ENCODE results near the gene RBBP8NL. TPM values are rescaled to one million over a fixed set of nuclear protein-coding genes. Genes with fewer than 3 reads are reported as not detected.

Gene RBBP8NL
- total and polyA plus RNA-seq, 5 experiments from 2014 or later: not detected

DNA sequence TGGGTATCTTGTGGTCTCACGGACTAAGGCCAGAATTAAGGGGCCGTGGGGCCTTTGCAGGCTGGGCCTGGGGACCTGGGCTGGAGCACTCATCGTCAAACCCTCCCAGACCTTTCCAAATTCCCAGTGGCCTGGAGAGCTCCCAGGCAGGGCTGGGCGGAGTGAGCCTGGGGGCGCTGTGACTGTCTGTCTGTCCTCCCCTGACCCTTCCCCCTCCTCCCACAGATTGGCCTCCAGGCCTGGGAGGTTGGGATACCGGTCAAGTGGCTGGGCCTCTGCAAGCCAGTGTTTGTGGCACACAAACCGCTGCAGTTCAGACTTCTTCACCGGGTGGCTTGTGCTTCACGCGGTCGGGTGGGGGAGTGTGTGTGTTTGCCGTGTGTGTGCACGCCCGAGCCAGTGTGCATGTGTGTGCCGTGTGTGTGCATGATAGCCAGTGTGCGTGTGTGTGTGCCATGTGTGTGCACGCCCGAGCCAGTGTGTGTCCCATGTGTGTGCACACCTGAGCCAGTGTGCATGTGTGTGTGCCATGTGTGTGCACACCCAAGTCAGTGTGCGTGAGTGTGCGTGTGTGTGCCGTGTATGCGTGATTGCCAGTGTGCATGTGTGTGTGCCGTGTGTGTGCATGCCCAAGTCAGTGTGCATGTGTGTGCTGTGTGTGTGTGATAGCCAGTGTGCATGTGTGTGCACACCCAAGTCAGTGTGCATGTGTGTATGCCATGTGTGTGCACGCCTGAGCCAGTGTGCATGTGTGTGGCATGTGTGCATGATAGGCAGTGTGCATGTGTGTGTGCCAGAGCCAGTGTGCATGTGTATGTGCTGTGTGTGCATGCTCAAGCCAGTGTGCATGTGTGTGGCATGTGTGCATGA is 6.3 kb downstream of the RBBP8NL start:
- Mint-ChIP-seq H3K4me3 (no peak overlapping the region), H3K9me3 (no peaks in the 10 kb centered on the region), H3K36me3 (no peaks in the 10 kb centered on the region), H3K27ac (no peak overlapping the region), H3K27me3 (peaks cover 0 to 11% (median 0%) of the 10 kb centered on the region in 5 donors), H3K4me1 (peaks cover 0 to 5% (median under 1%) of the 10 kb centered on the region in 4 donors)
- no peak for ATAC-seq
- POLR2A ChIA-PET: no interaction called here
- DNase-seq: no peak

GRCh38 chr20:62419759-62420158 is 7.6 kb downstream of the RBBP8NL start:
- Mint-ChIP-seq H3K27me3 (peaks cover 0 to 5% (median 0%) of the 10 kb centered on the region in 5 donors), H3K27ac (peak overlapping the region in 1 of 10 donors; percentile 59), H3K4me1 (peaks cover 0 to 5% (median under 1%) of the 10 kb centered on the region in 4 donors)

DNA sequence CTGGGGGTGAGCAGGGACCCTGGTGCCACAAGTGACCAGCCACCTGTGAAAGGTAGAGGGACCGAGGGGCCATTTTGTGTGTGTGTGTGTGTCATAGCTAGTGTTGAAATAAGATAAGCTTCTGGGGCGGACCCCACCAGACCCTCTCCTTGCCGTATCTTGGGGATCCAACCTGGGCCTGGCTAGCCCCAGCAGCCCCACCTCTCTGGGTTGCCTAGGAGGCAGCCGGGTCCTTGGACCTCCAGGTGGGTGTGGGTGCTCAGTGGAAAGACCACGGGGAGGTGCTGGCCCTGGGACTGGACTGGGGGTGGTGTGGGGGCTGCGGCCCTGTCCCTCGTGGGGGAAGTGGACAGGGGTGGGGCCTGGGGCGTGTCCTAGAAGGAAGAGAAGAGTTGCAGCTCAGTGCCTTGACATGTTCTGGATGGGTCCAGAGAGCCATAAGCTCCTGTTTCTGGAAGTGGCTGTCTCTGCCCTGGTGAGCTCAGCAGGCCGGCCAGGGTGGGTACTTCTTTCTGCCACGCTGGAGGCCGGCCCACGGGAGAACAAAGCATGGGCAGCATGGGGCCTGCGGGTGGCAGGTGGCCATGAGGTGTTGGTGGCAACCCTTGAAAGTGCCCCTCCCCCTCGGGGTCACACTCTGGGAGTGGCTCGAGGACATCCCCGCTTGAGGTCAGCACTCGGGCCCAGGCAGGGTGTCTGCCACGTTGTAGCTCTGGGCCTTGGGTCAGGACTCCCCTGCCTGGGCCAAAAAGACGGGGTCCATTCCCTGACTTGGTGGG is 8.4 kb downstream of the RBBP8NL start:
- no peak for ATAC-seq
- Mint-ChIP-seq H3K27ac (no peak overlapping the region), H3K36me3 (no peaks in the 10 kb centered on the region), H3K4me1 (peaks cover 0 to 5% (median under 1%) of the 10 kb centered on the region in 4 donors), H3K27me3 (peaks cover 0 to 2% (median 0%) of the 10 kb centered on the region in 5 donors), H3K9me3 (no peaks in the 10 kb centered on the region), H3K4me3 (no peak overlapping the region)
- no peak for DNase-seq
- POLR2A ChIA-PET: no interaction called here

More at GRCh38 chr20:62419759-62420158, 7.6 kb downstream of the RBBP8NL start:
- H3K4me3 Mint-ChIP-seq: no peak overlapping the region
- ATAC-seq (no peak), DNase-seq (no peak)
- POLR2A ChIA-PET: no interaction called here
- no peaks in the 10 kb centered on the region for H3K9me3 Mint-ChIP-seq
- no peaks in the 10 kb centered on the region for H3K36me3 Mint-ChIP-seq

- no peaks in the 10 kb centered on the region for H3K9me3 Mint-ChIP-seq
- H3K4me1 Mint-ChIP-seq: peaks cover 0 to 5% (median under 1%) of the 10 kb centered on the region in 4 donors
- DNase-seq (no peak), ATAC-seq (no peak)
- no peaks in the 10 kb centered on the region for H3K36me3 Mint-ChIP-seq
- POLR2A ChIA-PET: no interaction called here
- H3K4me3 Mint-ChIP-seq: no peak overlapping the region
- no peak overlapping the region for H3K27ac Mint-ChIP-seq
- H3K27me3 Mint-ChIP-seq: peaks cover 0 to 1% (median 0%) of the 10 kb centered on the region in 5 donors
These were observed 9.2 kb downstream of the RBBP8NL start for GRCh38 chr20:62417981-62418708.

DNA sequence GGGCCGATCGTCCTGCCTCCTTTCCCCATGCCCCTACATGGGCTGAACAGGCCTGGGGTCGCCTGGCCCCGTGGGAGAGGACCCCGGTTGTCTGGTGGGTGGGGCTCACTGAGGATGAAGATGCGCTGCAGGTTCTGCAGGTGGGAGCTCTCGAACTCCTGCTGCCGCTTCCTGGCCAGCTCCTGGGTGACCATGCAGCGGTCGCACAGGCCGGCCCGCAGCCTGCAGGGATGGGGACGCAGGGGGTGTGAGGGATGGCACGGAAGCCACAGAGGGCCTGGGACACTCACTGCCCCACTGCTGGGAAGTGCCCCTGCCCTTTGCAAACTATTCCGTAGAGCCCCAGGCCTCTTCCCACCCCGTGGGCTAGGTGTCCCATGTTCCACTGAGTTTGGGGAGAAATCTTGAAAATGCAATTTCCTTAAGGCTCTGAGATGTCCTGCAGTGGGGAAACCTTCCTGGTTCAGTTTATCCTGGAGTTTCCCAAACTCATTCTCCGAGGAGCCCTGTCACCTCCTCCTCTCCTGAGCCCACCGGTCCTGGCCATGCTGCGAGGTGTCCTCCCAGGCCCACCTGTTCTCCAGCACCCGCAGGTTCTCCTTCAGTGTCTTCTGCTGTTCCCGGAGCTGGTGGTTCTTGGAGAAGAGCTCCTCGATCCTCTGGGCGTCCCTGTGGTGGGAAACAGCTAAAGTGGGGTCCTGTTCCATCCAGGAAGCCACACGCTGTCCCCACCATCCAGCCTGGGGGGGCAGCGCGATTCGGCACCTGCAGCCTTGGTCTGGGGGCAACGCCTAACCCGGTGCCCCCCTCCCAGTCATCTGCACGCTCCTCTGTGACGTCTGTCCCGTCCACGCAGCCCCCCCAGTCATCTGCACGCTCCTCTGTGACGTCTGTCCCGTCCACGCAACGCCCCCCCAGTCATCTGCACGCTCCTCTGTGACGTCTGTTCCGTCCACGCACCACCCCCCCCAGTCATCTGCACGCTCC is 10.4 kb downstream of the RBBP8NL start:
- POLR2A ChIA-PET: no interaction called here
- Mint-ChIP-seq H3K36me3 (no peaks in the 10 kb centered on the region), H3K9me3 (no peaks in the 10 kb centered on the region), H3K4me3 (no peak overlapping the region), H3K27me3 (peaks cover 0 to 1% (median 0%) of the 10 kb centered on the region in 5 donors), H3K27ac (no peak overlapping the region), H3K4me1 (peaks cover 0 to 5% (median under 1%) of the 10 kb centered on the region in 4 donors)
- DNase-seq (no peak), ATAC-seq (no peak)

- H3K27ac Mint-ChIP-seq: no peak overlapping the region
- ATAC-seq (no peak), DNase-seq (no peak)
- peaks cover 0 to 3% (median under 1%) of the 10 kb centered on the region in 4 donors for H3K4me1 Mint-ChIP-seq
- H3K9me3 Mint-ChIP-seq: no peaks in the 10 kb centered on the region
- POLR2A ChIA-PET: no interaction called here
- H3K36me3 Mint-ChIP-seq: no peaks in the 10 kb centered on the region
- H3K27me3 Mint-ChIP-seq: peaks cover 0 to 1% (median 0%) of the 10 kb centered on the region in 5 donors
- no peak overlapping the region for H3K4me3 Mint-ChIP-seq
These were observed 11.8 kb downstream of the RBBP8NL start for GRCh38 chr20:62415354-62416111.

DNA sequence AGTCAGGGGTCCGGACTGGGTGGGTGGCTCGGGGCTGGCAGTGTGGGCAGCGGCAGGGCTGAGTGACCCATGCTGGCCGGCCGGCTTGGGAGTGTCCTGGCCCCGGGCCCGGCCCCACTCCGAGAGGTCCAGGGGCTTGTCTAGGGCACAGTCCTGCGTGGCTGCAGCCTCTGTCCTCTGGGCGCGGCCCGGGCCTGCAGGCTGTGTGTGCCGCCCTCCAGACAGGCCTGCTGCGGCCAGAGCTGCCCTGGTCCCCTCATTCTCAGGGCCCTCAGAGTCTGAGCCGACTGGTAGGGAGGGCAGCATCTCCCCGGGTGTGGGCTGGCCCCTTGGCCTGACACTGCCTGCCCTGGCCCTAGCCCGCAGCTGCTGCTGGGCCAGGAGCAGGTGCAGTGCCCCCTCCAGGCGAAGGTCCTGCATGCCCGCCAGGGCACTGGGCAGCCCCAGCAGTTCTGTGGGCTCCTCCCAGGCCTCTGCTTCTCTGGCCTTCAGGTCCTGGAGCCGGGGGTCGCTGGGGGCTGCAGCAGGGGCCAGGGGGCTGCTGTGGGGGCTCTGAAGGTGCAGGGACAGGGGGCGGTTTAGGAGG is 13.3 kb downstream of the RBBP8NL start:
- no peak for DNase-seq
- Mint-ChIP-seq H3K9me3 (no peaks in the 10 kb centered on the region), H3K36me3 (no peaks in the 10 kb centered on the region), H3K4me3 (no peak overlapping the region), H3K27ac (no peak overlapping the region), H3K27me3 (peaks cover 0 to 5% (median 0%) of the 10 kb centered on the region in 5 donors), H3K4me1 (peaks cover 6 to 14% (median 10%) of the 10 kb centered on the region in 4 donors)
- POLR2A ChIA-PET: no interaction called here
- no peak for ATAC-seq

- ATAC-seq (no peak), DNase-seq (no peak)
- POLR2A ChIA-PET: no interaction called here
- H3K36me3 Mint-ChIP-seq: no peaks in the 10 kb centered on the region
- H3K4me1 Mint-ChIP-seq: peaks cover 6 to 14% (median 11%) of the 10 kb centered on the region in 4 donors
- H3K27me3 Mint-ChIP-seq: peaks cover 0 to 4% (median 0%) of the 10 kb centered on the region in 5 donors
- H3K4me3 Mint-ChIP-seq: no peak overlapping the region
- H3K9me3 Mint-ChIP-seq: no peaks in the 10 kb centered on the region
- no peak overlapping the region for H3K27ac Mint-ChIP-seq
These were observed 14.2 kb downstream of the RBBP8NL start for GRCh38 chr20:62413025-62413570.

DNA sequence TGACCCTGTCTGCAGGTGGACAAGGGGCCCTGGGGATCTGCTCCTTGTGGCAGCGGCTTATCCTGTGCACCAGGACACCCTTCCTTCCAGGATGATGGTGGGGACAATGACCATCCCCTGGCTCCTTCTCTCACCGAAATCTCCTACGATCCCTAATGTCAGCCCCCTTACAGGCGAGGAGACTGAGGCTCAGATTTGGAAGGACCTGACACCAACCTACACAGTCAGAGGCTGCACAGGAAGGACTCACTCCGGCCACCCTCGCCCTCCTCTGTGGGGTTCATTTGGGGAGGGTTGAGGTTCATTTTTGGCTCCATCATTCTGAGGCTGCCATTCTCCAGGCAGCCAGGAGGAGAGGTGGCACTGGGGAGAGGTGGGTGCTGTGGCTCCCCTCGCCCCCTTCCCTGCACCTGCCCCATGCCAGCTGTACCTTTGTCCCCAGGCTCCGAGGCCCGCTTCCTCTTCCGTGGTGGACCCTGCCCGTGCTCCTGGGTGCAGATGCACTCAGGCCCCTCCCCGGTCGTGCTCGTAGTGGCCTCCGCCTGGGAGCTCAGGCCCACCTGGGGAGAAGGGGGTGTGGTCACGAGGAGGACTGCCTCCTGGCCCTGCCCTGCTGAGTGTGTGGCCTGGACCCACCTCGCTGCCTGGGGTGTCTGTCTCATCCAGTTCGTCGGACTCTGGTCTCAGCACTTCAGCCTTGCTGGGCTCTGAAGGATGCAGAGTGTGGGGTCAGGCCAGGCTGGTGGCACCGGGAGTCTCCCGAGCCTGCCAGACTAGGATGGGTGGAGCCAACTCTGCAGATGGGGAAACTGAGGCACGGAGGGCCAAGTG is 14.9 kb downstream of the RBBP8NL start:
- DNase-seq (no peak), ATAC-seq (no peak)
- peaks cover 6 to 16% (median 14%) of the 10 kb centered on the region in 4 donors for H3K4me1 Mint-ChIP-seq
- no peak overlapping the region for H3K4me3 Mint-ChIP-seq
- H3K9me3 Mint-ChIP-seq: no peaks in the 10 kb centered on the region
- no peaks in the 10 kb centered on the region for H3K36me3 Mint-ChIP-seq
- POLR2A ChIA-PET: interaction anchor here (0.5 kb wide), 1 partner anchor 1352 kb away, joined by 5 read pairs; no protein-coding TSS in a partner anchor
- peaks cover 0 to 4% (median 0%) of the 10 kb centered on the region in 5 donors for H3K27me3 Mint-ChIP-seq
- H3K27ac Mint-ChIP-seq: peak overlapping the region in 1 of 10 donors; percentile 34
